ENCODE data around the gene ISCA2. TPM values are rescaled to one million over a fixed set of nuclear protein-coding genes. Genes with fewer than 3 reads are reported as not detected.

ISCA2 gene, protein sequence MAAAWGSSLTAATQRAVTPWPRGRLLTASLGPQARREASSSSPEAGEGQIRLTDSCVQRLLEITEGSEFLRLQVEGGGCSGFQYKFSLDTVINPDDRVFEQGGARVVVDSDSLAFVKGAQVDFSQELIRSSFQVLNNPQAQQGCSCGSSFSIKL
- total RNA-seq: 12.5 and 14.7 TPM in 2 replicates

DNA sequence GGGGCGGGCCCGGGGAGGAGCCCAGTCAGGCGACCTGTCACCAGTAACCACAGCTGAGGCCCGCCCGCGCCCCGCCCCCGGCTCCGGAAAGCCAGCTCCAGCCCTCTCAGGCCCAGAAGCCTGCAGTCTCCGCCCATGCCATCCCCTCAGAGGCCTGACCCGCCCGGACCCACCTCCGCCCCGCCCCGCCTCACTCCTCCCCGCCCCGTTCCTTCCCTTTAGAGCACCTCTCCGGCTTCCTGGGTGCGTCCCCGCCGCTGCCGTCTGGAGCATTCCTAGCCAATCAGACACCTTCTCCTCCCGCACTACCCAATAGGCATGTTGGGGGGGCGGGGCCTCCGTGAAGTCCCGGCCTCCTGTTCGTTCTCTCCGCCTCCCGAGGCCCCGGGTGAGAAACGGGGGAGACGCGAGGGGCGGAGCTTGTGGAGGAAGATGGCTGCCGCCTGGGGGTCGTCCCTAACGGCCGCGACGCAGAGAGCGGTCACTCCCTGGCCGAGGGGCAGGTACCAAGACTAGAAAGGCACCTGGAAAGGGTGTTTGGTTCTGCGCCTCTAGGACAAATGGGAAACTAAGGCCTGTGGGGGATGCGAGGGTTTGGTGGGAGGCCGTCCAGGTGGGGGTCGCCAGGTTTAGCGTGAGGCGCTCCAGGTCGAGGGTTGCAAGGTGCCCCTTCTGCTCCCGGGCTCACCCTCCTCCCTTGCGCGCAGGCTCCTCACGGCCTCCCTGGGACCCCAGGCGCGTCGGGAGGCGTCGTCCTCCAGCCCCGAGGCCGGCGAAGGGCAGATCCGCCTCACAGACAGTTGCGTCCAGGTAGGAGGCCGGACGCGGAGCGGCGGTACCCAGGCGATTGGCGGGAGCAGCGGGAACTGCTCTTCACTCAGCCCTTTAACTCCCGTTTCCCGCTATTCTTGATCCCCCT, at the start of gene ISCA2:
ISCA2 (plus strand) TSS at position 423 of the 919 bp plus-strand sequence; CDS start at position 433, 10 bp downstream.

DNA sequence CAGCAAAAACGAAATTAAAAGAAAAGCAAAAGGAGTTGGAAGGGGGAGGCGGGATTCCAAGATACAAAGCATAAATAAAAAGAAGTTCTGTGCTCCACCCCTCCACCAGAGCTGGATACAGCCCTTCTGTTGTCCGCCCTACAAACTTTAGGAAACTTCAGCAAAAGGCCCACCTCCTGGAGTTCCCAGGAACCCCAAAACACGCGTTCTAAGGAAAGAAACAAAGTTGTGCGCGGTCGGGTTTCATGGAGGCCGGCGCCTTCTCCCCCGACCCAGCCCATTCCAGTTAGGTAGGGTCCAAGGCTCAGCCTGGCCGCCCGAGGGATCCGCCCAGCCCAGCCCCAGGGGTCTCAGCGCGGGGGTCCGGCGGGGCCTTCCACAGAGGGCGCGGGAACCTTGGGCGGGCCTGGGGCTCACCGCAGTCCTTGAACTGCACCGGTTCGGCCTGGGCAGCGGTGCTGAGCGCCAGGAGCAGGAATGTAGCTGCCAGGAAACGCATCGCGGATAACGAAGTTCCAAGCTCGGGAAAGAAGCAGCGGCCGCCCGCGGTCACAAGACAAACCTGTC, 706 bp upstream of the ISCA2 start, which contains the start of gene NPC2:
NPC2 (minus strand) TSS at position 530 of the 567 bp plus-strand sequence; CDS start at position 499, 31 bp downstream.

Other genes with a start within 250 kb of the ISCA2 start
- 22.6 and 24.7 TPM in 2 replicates for gene ABCD4, start 190.8 kb upstream of the ISCA2 start, total RNA-seq
- not detected in 2 replicates for gene VRTN, start 145.3 kb upstream of the ISCA2 start, total RNA-seq
- gene SYNDIG1L, start 67.6 kb upstream of the ISCA2 start, total RNA-seq: not detected in 2 replicates
- gene NPC2, start 460 bp upstream of the ISCA2 start, total RNA-seq: 124 and 158 TPM in 2 replicates
- gene LTBP2, start 118.5 kb downstream of the ISCA2 start, total RNA-seq: 334 and 905 TPM in 2 replicates
- 30.6 and 41.5 TPM in 2 replicates for gene AREL1, start 219.3 kb downstream of the ISCA2 start, total RNA-seq
- 46.3 and 77.0 TPM in 2 replicates for gene FCF1, start 219.4 kb downstream of the ISCA2 start, total RNA-seq